Hematopoietic multipotent progenitor cell treated with erythropoietin and hydrocortisone succinate and interleukin-3 and kit ligand, for 15 days (in vitro differentiated cells): Measurements from ENCODE around the gene ARID3C.
"Not testable (repeated sequence)": the region's sequence is repeated elsewhere in the genome, so short reads cannot be mapped to it uniquely, and the experiment has no call there.

Source experiments
- DNase-seq: peaks from one replicate; pipeline ENCODE4 v3.0.0-alpha.2; 2015; ENCODE audit warnings: low spot score

Gene ARID3C

GRCh38 chr9:34652602-34653000 lies 23.7 kb upstream of the ARID3C start:
- no peak for DNase-seq

DNA sequence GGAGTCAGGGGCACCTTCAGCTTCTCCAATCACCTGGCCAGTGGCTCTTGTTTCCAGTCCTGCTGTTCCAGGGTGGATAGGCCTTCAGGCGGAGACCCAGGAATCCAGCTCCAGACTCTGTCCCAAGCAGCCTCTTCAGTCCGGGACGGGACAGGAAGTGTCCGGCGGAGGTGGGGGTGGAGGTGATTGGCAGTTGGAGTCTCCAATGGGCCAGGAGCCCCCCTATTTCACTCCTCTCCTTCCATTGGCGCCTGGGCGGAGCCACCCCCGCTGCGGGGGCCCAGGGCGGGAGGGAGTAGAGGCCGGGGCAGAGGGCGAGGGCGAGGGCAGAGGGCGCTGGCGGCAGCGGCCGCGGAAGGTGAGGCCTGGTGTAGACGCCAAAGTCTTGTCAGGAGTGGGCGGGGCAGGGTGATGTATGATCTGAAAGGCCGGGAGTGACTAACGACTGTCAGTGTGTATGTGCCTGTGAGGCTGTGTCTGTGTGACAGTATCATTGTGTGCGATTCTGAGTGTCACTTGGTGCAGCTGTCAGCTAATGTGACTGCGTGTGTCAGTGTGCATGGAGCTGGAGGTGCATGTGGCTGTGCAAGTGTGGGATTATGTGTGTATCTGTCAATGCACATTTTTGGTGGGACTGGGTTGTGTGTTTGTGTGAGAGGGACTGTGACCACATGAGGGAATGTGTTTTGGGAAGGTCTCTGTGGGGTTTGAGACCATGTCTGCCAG lies 23.2 kb upstream of the ARID3C start, which contains the start of gene IL11RA:
Gene IL11RA (plus strand): TSS at position 310 of the 726 bp plus-strand sequence. CDS start 3,033 bp downstream, outside the sequence.
- DNase-seq, result peak; percentile 68

DNA sequence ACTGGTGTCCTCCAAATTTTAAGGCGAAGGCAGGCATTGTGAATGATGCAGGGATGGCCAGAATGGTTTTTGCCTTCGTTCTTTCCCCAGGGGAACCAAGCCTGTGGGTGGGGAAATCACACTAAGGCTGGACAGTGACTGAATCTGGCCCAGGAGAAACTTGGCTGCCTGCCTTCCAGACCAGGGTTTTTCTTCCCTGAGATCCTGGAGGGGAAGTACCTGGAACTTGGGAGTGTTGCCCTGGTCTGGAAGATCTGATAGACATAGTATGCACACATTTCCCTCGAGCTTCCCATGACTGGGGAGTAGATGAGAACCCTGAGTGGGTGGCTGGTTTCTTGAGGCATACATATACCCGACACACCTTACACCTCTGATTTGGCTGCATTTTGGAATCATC lies 22.5 kb upstream of the ARID3C start:
- no peak for DNase-seq

- no peak for DNase-seq
Observed at GRCh38 chr9:34650816-34651215, 21.9 kb upstream of the ARID3C start.

GRCh38 chr9:34648673-34649072 lies 19.8 kb upstream of the ARID3C start:
- no peak for DNase-seq

- peak; percentile 70 for DNase-seq
Observed at GRCh38 chr9:34647651-34648050, 18.8 kb upstream of the ARID3C start.

DNA sequence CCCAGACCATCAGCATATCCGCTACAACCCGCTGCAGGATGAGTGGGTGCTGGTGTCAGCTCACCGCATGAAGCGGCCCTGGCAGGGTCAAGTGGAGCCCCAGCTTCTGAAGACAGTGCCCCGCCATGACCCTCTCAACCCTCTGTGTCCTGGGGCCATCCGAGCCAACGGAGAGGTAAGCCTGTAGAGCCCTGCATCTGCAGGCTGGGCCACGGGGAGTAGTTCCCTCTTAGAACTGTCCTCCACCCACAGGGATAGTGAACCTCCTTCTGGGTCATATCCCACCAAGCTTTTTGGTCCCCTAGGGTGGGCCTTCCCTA lies 18.2 kb upstream of the ARID3C start:
- DNase-seq, result no peak

GRCh38 chr9:34646211-34647083 lies 17.6 kb upstream of the ARID3C start, which contains the start of gene GALT:
TSS of gene GALT (plus strand) at chr9:34646675. CDS start at chr9:34646705, 30 bp downstream.
- DNase-seq, result peak; percentile 93

- no peak for DNase-seq
Observed at GRCh38 chr9:34644766-34645314, 16.0 kb upstream of the ARID3C start.

GRCh38 chr9:34642679-34643078 lies 13.8 kb upstream of the ARID3C start:
- no peak for DNase-seq

DNA sequence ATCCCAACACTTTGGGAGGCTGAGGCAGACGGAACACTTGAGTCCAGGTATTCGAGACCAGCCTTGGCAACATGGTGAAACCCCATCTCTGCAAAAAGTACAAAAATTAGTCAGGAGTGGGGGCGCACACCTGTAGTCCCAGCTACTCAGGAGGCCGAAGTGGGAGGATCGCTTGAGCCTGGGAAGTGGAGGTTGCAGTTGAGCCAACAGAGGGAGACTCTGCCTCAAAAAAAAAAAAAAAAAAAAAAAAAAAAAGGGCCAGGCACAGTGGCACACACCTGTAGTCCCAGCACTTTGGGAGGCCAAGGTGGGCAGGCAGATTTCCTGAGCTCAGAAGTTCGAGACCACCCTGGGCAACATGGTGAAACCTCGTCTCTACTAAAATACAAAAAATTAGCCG lies 10.5 kb upstream of the ARID3C start:
- DNase-seq, result not testable (repeated sequence)

DNA sequence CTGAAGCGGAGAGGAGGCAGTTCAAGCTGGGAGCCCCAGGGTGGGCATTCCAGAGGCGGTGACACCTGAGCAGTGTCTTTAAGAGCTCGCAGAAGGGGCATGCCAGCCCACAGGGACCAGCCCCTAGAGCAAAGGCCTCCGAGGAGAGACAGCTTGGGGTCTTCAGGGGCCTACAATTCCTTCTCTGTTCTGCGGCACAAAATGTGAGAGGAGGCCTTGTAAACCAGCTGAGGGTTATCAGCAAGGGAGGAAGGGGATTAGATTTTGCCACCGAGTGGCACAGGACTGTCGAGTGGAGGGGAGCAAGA lies 9.2 kb upstream of the ARID3C start:
- no peak for DNase-seq

DNA sequence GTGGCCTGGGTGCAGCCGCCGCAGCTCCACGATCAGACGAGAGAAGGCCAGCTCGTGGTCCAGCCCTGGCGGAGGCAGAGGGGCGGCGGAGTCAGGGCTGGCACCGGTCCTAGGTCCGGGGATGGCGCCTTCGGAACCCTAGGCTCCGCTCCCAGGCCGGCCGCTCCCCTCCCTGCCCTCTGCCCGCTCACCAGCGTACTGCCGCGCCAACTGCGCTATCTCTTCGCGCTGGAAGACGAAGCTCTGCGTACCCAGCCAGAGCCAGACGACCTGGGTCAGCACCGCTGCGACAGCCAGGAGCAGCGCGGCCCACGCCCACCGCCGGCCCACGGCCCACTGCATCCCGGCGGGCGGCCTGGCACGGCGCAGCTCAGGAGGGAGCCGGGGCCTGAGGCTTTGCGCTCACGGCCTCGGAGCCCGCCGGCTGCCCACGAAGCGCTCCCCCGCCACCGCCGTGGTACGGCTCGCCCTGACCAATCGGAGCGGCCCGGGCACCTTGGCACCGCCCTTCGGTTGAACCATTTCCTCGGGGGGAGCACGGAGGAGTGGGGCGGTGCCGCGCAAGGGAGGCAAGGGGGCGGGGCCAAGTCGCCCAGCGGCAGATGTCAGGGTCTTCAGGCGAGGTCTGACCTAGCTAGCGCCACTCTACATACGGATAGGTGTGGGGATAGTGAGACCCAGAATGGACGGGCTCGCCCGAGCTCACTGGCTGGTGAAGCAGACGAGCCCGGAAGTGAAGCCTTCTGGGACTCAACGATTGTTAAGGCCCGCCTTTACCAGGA lies 8.7 kb upstream of the ARID3C start, which contains the start of gene SIGMAR1:
Gene SIGMAR1 (minus strand): TSS at position 432 of the 782 bp plus-strand sequence. CDS start 90 bp downstream, at position 342.
- DNase-seq, result peak; percentile 94

DNA sequence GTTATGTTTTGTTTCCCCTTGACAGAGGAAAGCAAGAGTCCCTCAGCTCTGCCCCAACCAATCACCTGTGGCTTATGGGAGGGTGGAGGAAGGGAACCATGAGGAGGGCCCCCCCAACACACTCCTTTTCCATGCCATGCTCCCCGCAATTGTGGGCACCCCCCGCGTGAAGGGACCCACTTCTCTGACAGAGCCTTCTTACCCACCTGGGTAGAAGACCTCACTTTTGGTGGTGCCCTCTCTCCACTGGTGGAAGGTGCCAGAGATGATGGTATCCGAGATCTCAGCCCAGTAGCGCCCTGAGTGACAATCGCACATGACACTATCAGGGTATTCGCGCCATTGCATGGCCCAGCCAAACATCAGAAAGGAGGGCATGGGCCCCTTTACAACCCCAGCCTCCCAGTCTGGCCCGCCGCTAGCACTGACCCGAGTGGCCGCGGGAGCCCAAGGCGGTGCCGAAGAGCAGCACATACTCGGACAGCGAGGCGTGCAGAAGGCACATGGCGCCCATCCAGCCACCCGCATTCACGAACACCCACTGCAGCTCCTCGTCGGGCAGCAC lies 8.0 kb upstream of the ARID3C start:
- DNase-seq, result no peak

DNA sequence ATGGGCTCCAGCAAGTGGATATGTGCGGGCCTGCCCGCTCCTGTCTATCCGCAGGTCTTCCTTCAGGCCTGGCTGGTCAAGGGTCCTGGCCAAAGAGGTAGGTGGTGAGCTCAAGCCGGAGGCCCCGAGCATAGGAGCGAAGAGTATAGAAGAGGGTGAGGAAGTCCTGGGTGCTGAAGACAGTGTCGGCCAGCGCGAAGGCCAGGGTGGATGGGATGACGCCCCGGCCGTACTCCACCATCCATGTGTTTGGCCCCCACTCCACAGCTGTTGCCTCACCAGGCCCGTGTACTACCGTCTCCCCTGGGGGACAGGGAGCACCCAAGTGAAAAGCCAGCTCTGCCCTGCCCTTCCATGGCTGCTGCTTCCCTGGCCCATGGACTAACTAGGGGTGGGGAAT lies 6.7 kb upstream of the ARID3C start:
- no peak for DNase-seq

DNA sequence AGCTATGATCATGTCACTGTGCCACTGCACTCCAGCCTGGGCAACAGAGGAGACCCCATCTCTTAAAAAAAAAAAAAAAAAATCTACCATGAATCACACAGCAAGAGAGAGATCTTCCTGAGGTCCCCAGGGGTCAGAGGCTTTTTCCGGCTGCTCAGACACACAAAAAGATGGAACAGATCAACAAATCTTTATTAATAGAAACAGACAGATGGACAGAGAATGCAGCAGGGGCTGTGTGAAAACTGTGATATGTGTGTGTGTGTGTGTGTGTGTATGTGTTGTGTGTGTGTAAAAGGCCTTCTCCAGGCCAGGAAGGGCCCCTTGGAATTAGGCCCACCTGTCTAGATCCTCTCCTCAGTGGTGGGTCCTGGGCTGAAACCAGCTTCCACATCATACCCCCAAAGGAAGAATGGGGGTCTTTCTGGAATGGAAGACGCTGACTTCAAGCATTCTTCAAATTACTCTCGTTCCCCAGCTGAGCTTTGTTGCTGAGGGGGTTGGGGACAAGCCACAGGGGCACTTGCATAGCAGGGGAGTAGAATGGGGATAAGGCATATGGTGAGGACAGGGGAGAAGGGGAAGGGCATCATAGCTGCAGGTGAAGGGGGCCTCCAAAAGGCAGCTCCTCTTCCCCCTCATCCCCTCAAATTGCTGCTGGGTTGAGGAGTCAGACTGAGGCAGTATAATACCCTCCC lies 5.8 kb upstream of the ARID3C start:
- no peak for DNase-seq

DNA sequence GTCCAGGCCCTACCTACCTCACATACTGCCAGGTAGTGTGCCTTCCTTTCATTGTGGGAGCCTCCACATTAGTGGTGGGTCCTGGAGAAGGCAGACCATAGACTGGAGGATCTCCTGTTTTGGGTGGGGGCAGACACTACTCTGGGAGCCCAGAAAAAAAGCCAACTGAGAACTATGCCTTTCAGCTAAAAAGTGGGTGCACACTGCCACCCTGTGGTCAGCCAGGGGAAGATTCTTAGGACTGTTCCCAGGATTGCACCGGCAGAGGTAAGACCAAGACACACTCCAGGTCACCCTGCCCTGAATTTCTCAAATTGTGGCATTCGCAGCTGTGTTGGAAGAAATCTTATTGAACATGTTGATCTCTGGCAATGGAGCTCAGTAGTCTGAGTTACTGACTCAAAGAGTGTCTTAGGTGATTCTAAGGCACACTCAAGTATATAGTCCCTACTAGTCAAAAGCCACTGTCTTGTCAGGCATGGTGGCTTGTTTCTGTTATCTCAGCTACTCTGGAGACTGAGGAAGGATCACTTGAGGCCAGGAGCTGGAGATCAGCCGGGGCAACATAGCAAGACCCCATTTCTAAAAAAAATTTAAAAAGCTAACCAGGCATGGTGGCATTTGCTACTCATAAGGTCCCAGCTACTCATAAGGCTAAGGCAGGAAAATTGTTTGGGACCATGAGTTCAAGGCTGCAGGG lies 5.1 kb upstream of the ARID3C start:
- DNase-seq, result peak; percentile 80

- DNase-seq, result no peak
Observed at GRCh38 chr9:34633166-34633565, 4.3 kb upstream of the ARID3C start.

DNA sequence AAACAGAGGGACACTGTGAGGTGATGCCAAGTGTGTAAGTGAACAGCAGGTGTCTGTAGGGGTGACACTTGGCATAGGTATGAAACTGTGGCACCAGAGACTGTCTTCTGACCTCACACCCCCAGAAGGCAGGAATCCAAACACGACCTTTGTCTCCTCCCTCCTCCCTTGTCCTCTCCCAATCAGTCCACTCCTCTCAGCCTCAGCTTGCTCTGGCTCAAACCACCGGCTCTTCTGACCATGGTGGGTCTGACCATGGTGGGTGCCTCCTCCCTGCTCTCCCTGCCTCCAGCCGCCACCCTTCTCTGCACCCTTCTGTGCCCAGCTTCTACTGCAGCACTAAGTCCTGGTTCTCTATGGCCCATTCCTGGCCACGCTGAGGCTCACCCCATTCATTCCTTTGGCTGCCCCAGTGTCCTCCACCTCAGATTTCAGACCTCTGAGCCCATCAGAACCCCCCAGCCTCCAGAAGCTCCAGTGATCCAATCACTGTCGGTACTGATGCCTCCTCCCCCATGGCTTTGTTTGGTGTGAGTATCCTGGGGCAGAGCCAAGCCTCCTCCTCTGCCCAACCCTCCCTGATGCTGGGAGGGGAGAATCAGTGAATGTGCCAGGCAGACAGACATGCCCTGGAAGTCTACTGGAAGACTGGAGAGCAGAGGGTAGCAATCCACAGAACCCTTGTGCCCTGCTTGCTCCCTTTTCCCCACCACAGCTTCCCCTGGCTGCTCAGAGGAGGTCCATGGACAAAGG lies 1.7 kb upstream of the ARID3C start:
- DNase-seq, result no peak

DNA sequence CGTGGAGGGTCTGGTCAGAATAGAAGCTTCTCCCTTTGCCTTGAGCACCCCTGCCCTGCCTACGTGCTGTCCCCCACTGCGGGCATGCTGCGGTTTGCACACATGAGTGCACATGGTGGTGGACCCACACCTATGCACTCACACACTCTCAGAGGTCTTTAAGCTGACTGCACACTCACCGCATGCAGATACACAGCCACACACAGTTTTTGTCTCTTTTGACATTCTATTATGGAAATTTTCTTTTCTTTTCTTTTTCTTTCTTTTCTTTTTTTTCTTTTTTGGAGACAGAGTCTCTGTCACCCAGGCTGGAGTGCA lies 584 bp upstream of the ARID3C start:
- DNase-seq, result no peak
